ENCODE measurements around the gene GATA1. TPM values are rescaled to one million over a fixed set of nuclear protein-coding genes. Genes with fewer than 3 reads are reported as not detected.

Gene GATA1
- total and polyA plus RNA-seq, 11 donors, result 0.16 TPM; not detected in 10

DNA sequence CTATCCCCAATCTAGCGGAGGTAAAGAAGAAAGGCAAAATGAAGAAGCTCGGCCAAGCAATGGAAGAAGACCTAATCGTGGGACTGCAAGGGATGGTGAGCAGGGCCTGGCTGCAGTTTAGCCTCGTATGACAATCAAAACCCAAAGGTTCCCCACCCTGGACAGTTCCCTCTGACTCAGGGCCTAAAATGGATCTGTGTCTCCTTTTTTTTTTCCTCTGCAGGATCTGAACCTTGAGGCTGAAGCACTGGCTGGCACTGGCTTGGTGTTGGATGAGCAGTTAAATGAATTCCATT lies 16.5 kb downstream of the GATA1 start:
- TF ChIP-seq POLR2A (IDR thresholded peaks at IDR 0.05), result no peak
- TF ChIP-seq, protein P1, sequence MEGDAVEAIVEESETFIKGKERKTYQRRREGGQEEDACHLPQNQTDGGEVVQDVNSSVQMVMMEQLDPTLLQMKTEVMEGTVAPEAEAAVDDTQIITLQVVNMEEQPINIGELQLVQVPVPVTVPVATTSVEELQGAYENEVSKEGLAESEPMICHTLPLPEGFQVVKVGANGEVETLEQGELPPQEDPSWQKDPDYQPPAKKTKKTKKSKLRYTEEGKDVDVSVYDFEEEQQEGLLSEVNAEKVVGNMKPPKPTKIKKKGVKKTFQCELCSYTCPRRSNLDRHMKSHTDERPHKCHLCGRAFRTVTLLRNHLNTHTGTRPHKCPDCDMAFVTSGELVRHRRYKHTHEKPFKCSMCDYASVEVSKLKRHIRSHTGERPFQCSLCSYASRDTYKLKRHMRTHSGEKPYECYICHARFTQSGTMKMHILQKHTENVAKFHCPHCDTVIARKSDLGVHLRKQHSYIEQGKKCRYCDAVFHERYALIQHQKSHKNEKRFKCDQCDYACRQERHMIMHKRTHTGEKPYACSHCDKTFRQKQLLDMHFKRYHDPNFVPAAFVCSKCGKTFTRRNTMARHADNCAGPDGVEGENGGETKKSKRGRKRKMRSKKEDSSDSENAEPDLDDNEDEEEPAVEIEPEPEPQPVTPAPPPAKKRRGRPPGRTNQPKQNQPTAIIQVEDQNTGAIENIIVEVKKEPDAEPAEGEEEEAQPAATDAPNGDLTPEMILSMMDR (IDR thresholded peaks at IDR 0.05), result no peak
- 43 to 68% (median 54%) methylated on average over 4 of the region's 4 CpGs for WGBS, 4 donors
- Histone ChIP-seq H3K9me3 (no peaks in the 10 kb centered on the region), H3K27ac (peak overlapping the region in 10 of 12 donors; percentile 91 to 99 (median 93)), H3K27me3 (no peaks in the 10 kb centered on the region), H3K36me3 (peaks cover 0 to 27% (median 4%) of the 10 kb centered on the region in 9 donors), H3K4me1 (peaks cover 0 to 12% (median 3%) of the 10 kb centered on the region in 12 donors), H3K4me3 (peak overlapping the region in 10 of 12 donors; percentile 33 to 93 (median 66))
- ATAC-seq (no peak), DNase-seq (no peak)
- intact Hi-C loops (cut with DNase I), result loop anchor here in 9 of 10 donors (1.0 to 10.0 kb wide), 11 partner anchors 66 to 266 kb away; partner anchors contain the start of genes SUV39H1 (in 5 of the 9), PQBP1 (in 3 of the 9), TIMM17B (in 3 of the 9) and PIM2 (in 1 of the 9)

DNA sequence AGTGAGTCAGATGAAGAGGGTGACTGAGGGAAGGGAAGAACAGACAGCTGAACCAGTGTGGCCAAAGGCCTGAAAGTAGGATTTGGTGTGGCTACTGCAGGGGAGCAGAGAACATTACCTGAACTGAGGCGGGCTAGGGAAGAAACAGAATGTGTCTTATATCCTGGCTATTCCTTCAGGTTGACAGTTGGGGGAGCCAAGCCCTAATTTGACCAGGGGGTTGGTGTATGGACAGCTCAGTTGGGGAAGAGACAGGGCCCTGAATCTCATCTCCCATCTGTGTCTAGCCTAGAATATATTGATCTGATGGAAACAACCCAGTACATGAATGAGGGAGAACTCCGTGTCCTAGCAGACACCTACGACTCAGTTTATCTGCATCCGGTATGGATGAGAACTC lies 19.7 kb downstream of the GATA1 start:
- H3K4me3 ChIP-seq, result no peak overlapping the region
- WGBS, 4 donors, result 78 to 95% (median 93%) methylated on average over 4 of the region's 4 CpGs
- intact Hi-C loops (cut with DNase I), result loop anchor here in 5 of 10 donors (10.0 kb wide), 5 partner anchors 71 to 161 kb away; partner anchors contain the start of genes PQBP1 (in 3 of the 5), TIMM17B (in 3 of the 5), PIM2 (in 1 of the 5) and SLC35A2 (in 1 of the 5)

DNA sequence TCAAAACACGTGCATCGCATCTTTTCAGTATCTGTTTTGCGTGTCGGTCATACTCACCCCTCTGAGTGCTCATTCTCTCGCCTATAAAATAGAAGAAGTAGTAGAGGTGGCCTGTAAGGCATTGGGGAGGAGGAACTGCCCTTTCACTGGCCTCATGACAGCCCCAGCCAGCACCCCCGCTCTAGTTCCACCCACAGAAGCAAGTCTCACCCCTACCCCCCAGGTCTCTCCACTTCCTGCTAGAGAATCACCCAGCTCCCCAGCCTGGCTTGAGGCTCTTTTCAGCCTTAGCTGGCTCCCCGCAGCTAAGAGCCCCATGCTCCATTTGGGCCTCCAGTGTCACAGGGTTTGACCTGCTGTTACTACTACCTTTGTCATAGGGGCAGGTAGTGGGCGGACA lies 27.3 kb downstream of the GATA1 start:
- WGBS, 4 donors, result 88 to 96% (median 94%) methylated on average over 8 of the region's 8 CpGs
- Histone ChIP-seq H3K36me3 (peaks cover 0 to 63% (median 36%) of the 10 kb centered on the region in 9 donors), H3K4me3 (no peak overlapping the region), H3K27me3 (peaks cover 0 to 4% (median 0%) of the 10 kb centered on the region in 9 donors), H3K4me1 (no peaks in the 10 kb centered on the region), H3K9me3 (no peaks in the 10 kb centered on the region), H3K27ac (no peak overlapping the region)
- DNase-seq (no peak), ATAC-seq (no peak)
- intact Hi-C loops (cut with DNase I), result no loop called here
- no peak for TF ChIP-seq POLR2A (IDR thresholded peaks at IDR 0.05)
- TF ChIP-seq, protein P1 (IDR thresholded peaks at IDR 0.05), result no peak

More for the DNA sequence above, 19.7 kb downstream of the GATA1 start:
- DNase-seq, result no peak
- Histone ChIP-seq H3K9me3 (no peaks in the 10 kb centered on the region), H3K4me1 (peaks cover 0 to 7% (median 0%) of the 10 kb centered on the region in 12 donors), H3K36me3 (peaks cover 0 to 54% (median 10%) of the 10 kb centered on the region in 9 donors), H3K27ac (no peak overlapping the region), H3K27me3 (peaks cover 0 to 4% (median 0%) of the 10 kb centered on the region in 9 donors)
- no peak for ATAC-seq
- no peak for TF ChIP-seq POLR2A (IDR thresholded peaks at IDR 0.05)
- TF ChIP-seq, protein P1 (IDR thresholded peaks at IDR 0.05), result no peak

DNA sequence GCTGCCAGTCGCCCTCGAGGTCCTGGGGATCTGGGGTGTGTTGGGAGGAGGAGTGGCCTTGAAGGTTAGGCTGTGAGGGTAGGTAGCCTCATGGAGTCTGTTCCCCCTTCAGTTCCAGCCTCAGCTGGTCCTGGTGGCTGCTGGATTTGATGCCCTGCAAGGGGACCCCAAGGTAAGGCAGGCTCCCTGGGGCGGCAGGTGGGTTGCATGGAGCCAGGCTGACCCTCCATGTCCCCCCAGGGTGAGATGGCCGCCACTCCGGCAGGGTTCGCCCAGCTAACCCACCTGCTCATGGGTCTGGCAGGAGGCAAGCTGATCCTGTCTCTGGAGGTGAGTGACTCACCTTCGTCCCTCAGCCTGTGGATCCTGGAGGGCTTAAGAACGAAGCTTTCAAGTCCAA lies 28.3 kb downstream of the GATA1 start:
- WGBS, 4 donors, result 82 to 94% (median 89%) methylated on average over 2 to 8 of the region's 8 CpGs
- peaks cover 0 to 4% (median 0%) of the 10 kb centered on the region in 9 donors for H3K27me3 ChIP-seq
- H3K4me1 ChIP-seq, result no peaks in the 10 kb centered on the region
- DNase-seq (no peak), ATAC-seq (no peak)
- no peaks in the 10 kb centered on the region for H3K9me3 ChIP-seq
- TF ChIP-seq, protein P1 (IDR thresholded peaks at IDR 0.05), result no peak
- no peak for TF ChIP-seq POLR2A (IDR thresholded peaks at IDR 0.05)
- H3K4me3 ChIP-seq, result no peak overlapping the region
- intact Hi-C loops (cut with DNase I), result no loop called here
- peaks cover 0 to 63% (median 36%) of the 10 kb centered on the region in 9 donors for H3K36me3 ChIP-seq
- no peak overlapping the region for H3K27ac ChIP-seq

All from heart left ventricle (tissue), 16 donors.